ENCODE data around the gene IER2. TPM values are rescaled to one million over a fixed set of nuclear protein-coding genes. Genes with fewer than 3 reads are reported as not detected.

Gene IER2
- total and polyA plus RNA-seq, 9 of the 15 experiments (the other 6 are each of a cell fraction or from before 2014, with no cell fraction given) = 4.5 to 205 (median 23.7) TPM

DNA sequence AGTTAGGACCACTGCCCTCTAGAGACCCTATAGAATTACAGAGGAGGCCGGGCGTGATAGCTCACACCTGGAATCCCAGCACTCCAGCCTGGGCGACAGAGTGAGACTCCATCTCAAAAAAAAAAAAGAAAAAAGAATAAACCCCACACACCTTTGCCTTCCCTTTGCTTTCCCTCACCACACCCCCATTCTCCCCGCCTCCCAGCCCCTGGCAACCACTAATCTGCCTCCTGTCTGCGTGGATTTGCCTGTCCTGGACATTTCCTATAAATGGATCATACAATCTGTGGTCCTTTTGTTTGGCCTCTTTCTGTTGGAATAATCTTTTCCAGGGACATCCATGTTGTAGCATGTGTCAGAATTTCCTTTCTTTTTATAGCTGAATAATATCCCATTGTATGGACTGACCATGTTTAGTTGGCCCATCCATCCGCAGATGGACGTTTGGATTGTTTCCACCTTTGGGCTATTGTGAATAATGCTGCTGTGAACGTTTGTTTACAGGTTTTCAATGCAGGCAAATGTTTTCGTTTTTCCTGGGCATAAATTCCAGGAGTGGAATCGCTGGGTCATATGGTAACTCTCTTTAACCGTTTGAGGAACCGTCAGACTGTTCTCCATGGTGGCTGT lies 16.9 kb upstream of the IER2 start:
- Histone ChIP-seq H3K4me2 (ENCODE audit: insufficient read depth, low read length) (no peak overlapping the region), H3K27ac (ENCODE audit: extremely low read depth, low read depth, low read length) (no peak overlapping the region), H3K9ac (ENCODE audit: insufficient read depth in 1 of 2, low read depth in 2 of 2, low read length in 2 of 2) (no peak overlapping the region; a peak in 1 of 4 replicates), H3K27me3 (ENCODE audit: control insufficient read depth in 2 of 2, insufficient read depth in 2 of 2, low read length in 2 of 2) (no peaks in the 10 kb centered on the region), H3K4me3 (no peak overlapping the region), H3K9me3 (replicated peaks; ENCODE audit: control insufficient read depth, insufficient read depth, low read depth, low read length) (no peaks in the 10 kb centered on the region), H4K20me1 (replicated peaks; ENCODE audit: control insufficient read depth, insufficient read depth, low read length) (peaks cover 35% of the 10 kb centered on the region), H3K79me2 (ENCODE audit: control insufficient read depth, insufficient read depth, low read length) (peaks cover 62% of the 10 kb centered on the region), H2AFZ (ENCODE audit: low read depth, low read length) (no peak overlapping the region), H3K36me3 (ENCODE audit: control insufficient read depth, insufficient read depth, low read length) (peaks cover 92% of the 10 kb centered on the region), H3K4me1 (replicated peaks in 1 of 2; ENCODE audit: control insufficient read depth in 2 of 2, insufficient read depth in 2 of 2, low read length in 2 of 2) (peaks cover 16 to 34% of the 10 kb centered on the region in 2 experiments), H3K9me1 (ENCODE audit: control insufficient read depth, insufficient read depth, low read length) (no peaks in the 10 kb centered on the region)
- in situ Hi-C loops (cut with MboI) (no loop called here), intact Hi-C loops (cut with micrococcal nuclease) (no loop called here)
- BruUV-seq (replicated peaks) = no TSS peak
- WGBS (ENCODE audit: insufficient coverage, low coverage, missing lambda C conversion rate) = 77% methylated on average over 11 of the region's 12 CpGs
- FAIRE-seq = peak; percentile 66
- POLR2A ChIA-PET = interaction anchor here (1.6 to 3.2 kb wide), 4 partner anchors 13 to 21 kb away, joined by 6 to 17 read pairs (median 13); partner anchors contain the start of genes IER2 and STX10
- CTCF ChIA-PET (ENCODE audit: low intra/inter-chr PET ratio) = no interaction called here
- no peak for DNase-seq (ENCODE audit: extremely low read depth in 1 of 4, low spot score in 3 of 4)
- ATAC-seq = no peak
- no peak for TF ChIP-seq EHMT2 (IDR thresholded peaks at IDR 0.05)
- TF ChIP-seq, protein P1, sequence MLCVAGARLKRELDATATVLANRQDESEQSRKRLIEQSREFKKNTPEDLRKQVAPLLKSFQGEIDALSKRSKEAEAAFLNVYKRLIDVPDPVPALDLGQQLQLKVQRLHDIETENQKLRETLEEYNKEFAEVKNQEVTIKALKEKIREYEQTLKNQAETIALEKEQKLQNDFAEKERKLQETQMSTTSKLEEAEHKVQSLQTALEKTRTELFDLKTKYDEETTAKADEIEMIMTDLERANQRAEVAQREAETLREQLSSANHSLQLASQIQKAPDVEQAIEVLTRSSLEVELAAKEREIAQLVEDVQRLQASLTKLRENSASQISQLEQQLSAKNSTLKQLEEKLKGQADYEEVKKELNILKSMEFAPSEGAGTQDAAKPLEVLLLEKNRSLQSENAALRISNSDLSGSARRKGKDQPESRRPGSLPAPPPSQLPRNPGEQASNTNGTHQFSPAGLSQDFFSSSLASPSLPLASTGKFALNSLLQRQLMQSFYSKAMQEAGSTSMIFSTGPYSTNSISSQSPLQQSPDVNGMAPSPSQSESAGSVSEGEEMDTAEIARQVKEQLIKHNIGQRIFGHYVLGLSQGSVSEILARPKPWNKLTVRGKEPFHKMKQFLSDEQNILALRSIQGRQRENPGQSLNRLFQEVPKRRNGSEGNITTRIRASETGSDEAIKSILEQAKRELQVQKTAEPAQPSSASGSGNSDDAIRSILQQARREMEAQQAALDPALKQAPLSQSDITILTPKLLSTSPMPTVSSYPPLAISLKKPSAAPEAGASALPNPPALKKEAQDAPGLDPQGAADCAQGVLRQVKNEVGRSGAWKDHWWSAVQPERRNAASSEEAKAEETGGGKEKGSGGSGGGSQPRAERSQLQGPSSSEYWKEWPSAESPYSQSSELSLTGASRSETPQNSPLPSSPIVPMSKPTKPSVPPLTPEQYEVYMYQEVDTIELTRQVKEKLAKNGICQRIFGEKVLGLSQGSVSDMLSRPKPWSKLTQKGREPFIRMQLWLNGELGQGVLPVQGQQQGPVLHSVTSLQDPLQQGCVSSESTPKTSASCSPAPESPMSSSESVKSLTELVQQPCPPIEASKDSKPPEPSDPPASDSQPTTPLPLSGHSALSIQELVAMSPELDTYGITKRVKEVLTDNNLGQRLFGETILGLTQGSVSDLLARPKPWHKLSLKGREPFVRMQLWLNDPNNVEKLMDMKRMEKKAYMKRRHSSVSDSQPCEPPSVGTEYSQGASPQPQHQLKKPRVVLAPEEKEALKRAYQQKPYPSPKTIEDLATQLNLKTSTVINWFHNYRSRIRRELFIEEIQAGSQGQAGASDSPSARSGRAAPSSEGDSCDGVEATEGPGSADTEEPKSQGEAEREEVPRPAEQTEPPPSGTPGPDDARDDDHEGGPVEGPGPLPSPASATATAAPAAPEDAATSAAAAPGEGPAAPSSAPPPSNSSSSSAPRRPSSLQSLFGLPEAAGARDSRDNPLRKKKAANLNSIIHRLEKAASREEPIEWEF (CRISPR knock-in tag; IDR thresholded peaks at IDR 0.05) = no peak
- TF ChIP-seq POLR3A (IDR thresholded peaks at IDR 0.05; ENCODE audit: borderline replicate concordance, extremely low read depth, insufficient read depth, insufficient read length) = no peak
- TF ChIP-seq PML (IDR thresholded peaks at IDR 0.05; ENCODE audit: low read length) = no peak
- TF ChIP-seq SMARCC2 (IDR thresholded peaks at IDR 0.05; ENCODE audit: low read depth) = no peak
- TF ChIP-seq, protein P2, sequence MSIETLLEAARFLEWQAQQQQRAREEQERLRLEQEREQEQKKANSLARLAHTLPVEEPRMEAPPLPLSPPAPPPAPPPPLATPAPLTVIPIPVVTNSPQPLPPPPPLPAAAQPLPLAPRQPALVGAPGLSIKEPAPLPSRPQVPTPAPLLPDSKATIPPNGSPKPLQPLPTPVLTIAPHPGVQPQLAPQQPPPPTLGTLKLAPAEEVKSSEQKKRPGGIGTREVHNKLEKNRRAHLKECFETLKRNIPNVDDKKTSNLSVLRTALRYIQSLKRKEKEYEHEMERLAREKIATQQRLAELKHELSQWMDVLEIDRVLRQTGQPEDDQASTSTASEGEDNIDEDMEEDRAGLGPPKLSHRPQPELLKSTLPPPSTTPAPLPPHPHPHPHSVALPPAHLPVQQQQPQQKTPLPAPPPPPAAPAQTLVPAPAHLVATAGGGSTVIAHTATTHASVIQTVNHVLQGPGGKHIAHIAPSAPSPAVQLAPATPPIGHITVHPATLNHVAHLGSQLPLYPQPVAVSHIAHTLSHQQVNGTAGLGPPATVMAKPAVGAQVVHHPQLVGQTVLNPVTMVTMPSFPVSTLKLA (conservative IDR thresholded peaks at IDR 0.05) = no peak
- TF ChIP-seq U2AF1 (optimal IDR thresholded peaks at IDR 0.05; ENCODE audit: low read depth, low read length) = no peak
- TF ChIP-seq HNRNPLL (IDR thresholded peaks at IDR 0.05; ENCODE audit: low read depth, low read length, poor library complexity, severe bottlenecking) = no peak
- no peak for TF ChIP-seq NFE2L1 (tag; IDR thresholded peaks at IDR 0.05; ENCODE audit: borderline replicate concordance, low read depth)
- no peak for TF ChIP-seq ZBED1 (IDR thresholded peaks at IDR 0.05)
- no peak for TF ChIP-seq POLR2H (tag; IDR thresholded peaks at IDR 0.05; ENCODE audit: low read depth)
